GM10847 (cell line): ENCODE data around the gene DLX3.

Experiments used
- POLR2A ChIP-seq: IDR thresholded peaks from 2 replicates; pipeline ENCODE4 v1.6.1; 2011; ENCODE audit not compliant: insufficient read length; ENCODE audit errors: extremely low read depth

The DLX3 gene

DNA sequence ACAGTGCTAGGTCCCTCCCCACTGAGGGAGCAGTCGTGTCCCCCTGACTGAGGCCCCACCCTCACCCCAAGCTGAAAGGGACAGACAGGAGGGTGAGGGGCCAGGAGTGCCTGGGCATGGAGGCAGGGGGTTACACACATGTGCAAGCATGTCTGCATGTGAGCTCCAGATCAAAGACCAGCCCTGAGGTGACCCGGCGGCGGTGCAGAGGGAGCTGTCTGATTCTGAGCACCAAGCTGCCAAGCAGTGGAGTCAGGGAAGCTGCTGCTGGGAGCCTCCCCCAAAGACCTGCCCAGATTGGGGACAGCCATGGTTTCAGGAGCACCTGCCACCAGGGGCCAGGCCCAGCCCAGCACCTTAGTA is 5.5 kb downstream of the DLX3 start:
- no peak for TF ChIP-seq POLR2A

DNA sequence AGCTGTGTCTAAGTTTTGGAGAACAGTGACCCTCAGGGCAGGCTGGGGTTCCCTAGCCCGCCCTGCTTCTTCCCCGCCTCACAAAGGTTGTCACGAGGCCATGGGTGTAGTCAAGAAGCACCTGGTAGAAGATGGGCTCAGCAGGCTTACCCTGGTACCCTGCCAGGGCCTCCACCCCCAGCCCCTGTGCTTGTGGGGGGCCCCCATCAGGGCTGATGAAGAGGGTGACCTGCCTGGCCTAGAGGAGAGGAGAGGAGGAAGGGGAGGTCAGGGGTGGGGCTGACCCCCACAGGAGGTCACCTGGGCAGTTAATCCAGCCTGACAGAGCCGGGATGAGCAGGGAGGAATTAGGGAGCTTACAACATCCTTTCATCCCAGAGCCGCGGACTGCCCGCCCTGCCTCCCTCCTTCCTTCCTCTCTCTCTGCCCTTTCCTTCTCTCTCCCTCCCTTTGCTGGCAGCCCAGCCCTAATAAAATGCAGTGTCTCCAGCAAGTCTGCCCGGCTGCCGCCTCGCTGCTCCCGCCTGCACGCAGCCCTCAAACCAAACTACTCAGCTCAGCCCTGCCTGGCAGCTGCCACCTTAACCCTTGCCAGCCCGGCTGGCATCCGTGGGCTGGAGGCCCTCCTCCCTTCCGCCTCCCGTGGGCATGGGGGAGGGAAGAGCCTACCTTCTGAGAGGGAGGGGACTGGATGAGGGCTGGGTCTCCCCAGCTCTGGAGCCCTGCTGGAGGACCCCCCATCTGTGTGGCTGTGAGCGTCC is 7.2 kb downstream of the DLX3 start:
- TF ChIP-seq POLR2A: no peak

DNA sequence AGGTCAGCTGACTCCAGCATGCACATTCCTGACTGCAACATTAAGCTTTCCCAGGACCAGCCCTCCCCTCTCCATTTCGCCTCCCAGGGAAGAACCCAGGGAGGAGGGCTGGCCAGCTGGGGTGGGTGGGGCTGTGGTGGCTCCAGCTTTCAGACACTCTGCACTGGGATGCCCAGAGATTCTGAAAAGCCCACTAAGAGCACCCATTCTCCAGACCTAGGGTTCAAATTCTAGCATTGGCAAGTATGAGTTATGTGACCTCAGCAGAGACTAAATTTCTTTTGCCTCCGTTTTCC is 7.8 kb downstream of the DLX3 start:
- TF ChIP-seq POLR2A: no peak

DNA sequence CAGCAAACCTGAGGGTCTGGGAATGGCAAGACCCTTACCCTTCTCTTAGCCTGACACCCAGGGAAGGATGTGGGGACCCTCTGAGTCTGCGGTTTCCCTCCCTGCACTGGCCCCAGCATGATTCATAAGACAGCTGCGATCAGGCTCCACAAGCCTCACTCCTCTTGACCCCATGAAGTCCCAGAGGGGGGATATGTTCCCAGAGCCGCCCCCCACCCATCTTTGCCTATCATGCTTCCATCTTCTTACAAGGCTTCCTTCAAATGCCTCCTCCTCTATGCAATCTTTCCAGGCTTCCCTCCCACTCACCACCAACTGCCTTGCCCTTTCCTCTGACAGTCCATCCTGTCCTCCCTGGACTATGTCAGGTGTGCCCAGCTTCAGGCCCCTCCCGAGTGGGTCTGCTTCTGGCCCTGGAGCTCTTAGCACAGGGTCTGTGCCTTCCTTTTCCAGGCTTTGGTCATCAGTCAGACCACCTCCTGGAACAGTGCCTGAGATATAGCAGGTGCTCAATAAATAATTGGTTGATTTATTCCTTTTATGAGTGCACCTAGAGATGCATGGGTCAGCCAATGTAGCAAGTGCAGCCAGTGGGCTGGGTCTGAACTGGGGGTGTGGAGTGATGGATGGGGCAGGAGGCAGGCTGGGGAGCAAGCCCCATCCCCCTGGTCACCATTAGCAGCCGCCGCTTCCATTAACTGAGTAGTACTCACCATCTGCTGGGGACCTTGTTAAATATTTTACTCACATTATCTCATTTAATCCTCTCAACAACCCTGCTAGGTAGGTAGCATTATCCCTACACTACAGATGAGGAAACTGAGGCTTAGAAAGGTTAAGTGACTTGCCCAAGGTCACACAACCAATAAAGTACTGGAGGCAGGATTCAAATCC is 8.4 kb downstream of the DLX3 start:
- TF ChIP-seq POLR2A: no peak

DNA sequence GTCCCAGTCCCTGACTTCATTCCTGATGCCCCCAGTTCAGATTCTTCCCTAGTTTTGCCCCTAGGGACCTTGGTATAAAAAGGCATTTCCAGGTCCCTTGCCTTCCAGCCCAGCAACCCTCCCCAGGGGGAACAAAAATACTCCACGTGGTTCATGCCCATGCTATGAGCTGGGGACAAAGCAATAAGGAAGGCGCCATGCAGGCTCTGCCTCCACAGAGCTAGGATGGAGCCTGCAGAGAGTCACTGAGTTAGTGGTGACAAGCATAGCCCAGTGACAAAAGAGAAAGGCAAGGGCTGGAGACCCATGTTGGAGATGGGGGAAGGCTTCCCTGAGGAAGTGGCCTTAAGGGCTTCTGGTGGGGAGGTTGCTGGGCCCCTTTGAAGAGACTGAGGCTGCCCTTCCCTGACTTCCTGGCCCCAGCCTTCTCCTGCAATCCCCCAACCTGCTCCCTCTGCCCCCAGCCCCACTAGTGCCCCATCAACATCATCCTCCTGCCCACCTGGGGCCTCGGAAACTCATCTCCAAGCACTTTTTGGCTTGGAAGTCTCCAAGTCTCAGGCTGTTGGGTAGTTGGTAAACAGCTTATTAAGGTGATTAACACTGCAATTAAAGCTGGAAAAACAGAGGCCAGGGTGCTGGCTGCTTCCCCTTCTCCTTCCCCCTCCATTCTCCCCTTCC is 9.6 kb downstream of the DLX3 start:
- no peak for TF ChIP-seq POLR2A

DNA sequence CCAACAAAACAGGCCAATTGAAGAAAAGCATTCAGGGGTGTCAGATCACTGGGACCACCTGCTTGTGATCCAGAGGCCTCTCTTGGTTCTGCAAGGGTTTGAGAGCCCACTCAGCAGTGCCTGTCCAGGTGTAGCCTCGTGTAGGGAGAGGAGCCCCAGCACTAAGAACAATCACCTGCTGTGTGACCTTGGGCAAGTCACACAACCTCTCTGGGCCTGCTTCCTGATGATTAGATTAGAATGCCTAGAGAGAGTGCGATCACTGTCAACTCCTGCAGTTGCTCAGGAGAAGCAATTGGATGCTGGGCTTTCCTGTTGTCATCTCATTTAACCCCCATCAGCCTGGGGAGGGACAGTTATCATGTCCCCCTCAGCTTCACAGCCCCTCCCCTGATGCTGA is 10.2 kb downstream of the DLX3 start:
- no peak for TF ChIP-seq POLR2A

DNA sequence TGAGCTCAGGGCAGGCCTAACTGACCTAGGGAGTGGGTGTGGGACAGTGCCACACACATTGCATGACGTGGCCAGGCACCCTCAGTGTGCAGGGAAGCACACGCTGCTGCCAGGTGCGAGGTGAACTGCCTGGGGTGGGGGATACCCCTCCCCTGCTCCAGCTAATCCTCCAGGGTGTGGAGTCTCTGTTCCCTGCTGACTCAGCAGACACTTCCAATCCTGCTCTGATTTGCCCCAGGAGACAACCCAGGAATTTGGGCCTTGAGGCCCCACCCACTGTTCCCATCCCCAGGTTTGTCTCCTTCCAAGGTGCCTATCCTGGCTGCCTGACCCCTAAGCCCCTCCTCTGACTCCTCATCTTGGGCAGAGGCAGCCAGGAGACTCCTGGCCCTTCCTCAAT is 10.7 kb downstream of the DLX3 start:
- no peak for TF ChIP-seq POLR2A

DNA sequence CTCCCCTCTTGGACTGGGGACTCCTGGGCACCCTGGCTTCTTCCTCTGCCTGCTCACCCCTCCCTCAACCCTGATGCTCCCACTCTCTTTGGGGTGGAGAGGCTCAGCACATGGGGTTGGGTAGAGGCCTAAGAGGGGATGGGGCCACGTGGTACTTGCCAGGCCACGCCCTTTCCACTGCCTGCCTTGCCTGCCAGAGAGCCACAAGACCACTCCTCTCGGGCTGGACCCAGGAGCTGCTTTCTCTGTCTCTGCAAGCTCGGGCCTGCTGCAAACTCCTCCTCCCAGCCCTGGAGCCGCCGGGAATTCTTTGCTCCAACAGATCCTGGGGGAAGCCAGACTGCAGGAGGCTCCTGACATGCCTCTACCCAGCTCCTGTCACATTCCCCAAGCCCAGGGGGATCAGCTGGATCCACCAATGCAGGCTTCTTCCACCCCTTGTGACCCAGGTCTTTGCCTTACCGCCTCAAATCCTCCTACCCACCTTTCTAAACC is 14.3 kb downstream of the DLX3 start:
- no peak for TF ChIP-seq POLR2A

DNA sequence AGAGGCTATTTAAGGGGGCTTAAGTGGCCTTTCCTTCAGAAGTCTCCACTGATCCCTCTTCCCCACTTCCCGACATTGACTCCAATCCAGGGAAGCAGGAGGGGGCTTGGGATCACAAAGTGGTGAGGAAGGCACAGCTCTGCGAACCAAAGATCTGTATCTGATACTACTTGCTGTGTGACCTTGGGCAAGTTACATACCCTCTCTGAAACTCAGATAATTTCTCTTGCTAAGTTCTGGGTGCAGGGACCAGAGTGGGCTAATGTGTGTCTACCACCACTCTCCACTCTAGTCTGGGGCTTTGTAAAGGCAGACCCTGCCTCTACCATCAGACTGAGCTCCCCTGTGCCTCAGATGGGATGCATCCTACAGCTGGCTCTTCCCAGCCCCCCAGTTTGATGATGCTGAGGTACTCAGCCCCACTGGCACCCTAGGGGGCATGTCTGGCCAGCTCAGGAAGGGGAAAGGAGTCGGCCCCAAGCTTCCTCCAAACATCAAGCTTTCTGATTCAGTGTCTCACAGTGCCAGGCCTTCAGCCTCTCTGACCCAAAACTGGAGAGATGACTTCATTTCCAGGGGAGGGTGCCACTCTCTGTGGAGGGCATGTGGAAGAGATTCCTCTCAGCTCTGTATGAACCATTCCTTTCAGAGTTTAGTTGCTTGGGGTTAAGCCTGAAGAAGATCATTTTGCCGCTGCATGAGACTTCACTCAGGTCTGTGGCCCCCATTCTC is 15.1 kb downstream of the DLX3 start:
- no peak for TF ChIP-seq POLR2A

DNA sequence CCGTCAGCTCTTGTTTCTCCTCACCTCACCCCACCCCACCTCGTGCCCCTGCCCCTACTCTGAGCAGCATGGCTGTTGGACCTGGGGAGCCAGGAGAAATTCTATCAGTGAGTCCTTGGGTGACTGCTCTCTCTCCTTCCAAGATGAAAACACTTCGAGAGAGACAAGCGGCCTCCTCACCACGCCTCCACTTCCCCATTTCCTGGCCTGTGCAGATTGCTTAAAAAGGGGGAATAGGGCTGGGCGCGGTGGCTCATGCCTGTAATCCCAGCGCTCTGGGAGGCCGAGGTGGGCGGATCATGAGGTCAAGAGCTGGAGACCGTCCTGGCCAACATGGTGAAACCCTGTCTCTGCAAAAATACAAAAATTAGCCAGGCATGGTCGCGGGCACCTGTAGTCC is 16.5 kb downstream of the DLX3 start:
- no peak for TF ChIP-seq POLR2A

DNA sequence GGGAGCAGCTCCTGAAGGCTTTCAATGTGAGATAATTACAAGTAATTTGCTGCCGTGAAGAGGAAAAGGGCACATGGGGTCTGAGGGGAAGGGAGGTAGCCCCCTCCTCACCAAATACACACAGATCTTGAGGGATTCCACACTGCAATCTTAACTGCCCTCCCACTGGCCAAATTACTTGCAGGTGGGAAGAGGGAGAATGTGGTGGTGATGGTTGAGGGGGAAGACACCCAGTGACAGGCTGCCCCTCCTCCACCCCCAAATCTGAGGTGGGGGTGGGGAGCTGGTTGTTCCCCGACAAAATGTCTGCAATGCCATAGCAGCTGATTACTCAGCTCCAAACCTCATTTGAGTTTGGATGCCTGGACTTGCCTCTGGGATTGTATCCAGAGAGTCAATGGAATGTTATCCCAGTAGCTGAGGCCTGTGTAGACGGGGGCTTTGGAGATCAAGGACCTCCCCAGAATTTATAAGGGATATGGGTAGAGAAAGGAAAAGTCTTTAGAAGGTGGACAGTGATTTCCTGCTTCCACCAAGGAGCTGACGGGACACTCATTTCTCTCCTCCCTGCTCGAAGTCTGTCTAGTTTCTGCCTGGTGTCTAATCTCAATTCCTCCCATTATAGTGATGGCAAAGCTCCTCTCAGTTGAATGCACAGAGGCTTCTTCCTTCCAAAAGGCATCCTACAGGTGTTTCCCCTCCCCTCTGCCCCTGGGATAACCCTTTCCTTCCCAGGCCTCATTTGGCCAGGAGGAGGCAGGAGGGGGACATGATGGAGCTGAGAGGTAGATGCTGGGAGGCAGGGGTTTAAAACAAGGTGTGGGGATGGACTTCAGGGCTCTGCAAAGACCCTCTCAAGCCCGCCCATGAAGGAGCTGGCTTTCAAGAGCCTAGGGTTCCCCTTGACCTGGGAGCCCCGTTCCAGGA is 17.3 kb downstream of the DLX3 start:
- no peak for TF ChIP-seq POLR2A

DNA sequence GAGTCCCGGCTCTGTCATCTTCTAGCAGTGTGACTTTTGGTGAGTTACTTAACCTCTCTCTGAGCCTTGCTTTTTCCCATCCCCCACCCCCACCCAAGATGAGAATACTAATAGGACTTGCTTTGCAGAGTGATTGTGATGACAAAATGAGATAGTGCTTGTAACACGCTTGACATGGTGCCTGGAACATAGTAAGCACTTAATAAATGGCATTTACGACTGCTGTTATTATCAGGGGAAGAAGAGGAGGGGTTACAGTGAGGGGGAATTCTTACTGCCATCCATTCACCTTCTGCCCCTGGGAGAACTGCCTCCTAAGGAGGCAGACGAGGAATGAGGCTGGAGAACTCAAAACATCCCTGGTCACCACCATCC is 18.2 kb downstream of the DLX3 start:
- no peak for TF ChIP-seq POLR2A

DNA sequence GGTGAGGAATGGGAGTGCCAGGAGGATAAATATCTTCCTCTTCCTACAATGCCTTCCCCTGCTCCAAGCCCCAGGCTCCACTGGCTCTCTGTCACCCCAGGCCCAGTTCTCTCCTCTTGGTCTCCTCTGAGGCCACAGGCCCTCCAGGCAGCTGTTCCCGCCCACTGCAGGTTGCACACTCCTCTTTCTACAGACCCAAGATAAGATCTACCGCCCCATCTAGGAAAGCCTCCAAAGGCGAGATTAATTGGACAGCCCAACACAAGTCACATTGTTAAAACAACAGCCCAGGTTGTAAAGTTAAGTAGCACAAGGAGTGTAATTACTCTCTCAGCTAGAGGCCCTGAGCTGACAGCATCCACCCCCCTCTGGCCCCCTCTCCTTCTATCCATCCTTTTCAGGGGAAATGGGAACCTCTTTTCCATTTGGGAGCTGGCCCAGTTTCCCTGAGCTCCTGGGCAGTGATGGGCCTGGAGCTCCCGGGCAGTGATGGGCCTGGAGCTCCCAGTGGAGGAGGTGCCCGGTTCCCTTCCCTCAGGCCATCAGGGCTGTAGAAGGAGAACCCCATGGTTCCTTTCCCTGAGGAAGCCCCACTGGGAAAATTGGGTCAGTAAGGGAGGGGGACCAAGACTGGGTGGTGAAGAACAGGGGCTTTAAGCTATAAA is 18.7 kb downstream of the DLX3 start:
- TF ChIP-seq POLR2A: no peak

DNA sequence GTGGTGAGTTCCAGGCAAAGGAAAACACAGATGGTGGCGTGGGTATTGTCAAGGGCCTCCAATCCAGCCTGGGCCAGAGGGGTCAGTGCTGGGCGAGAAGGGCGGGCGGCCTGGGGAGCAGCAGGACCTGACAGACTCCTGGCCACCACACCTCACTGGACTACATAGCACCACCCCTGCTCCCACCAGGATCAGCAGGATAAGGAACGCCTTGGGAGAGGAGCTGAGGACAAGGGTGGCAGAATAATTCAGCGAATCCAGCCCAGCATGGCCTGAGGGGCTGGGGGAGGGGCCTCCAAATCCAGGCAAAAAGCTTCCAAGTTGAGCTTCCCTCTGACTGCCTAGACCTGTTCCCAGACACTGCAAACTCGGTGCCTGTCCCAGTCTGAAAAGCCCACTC is 19.5 kb downstream of the DLX3 start:
- no peak for TF ChIP-seq POLR2A
